ENCODE results near the gene RUVBL1.

DNA sequence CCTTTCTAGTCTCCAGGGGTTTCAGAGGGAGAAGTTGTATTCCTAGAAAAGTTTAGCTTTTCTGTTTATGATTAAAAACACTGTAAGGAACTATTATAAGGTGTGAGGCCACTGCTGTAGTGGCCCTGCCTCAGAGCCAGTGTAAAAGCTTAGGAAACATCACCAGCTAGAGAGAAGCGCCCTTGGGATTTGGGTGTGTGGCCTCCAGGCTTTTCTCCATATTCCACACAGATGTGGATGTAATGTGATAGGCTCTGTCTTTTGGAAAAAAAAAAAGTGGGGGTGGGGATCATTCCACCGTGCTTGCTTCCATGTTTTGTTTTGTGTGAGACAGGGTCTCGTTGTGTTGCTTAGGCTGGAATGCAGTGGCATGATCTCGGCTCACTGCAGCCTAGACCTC is 57.5 kb downstream of the RUVBL1 start:
- TF ChIP-seq TAF1 (IDR thresholded peaks at IDR 0.05; ENCODE audit: borderline replicate concordance, low read depth, low read length) (no peak), POLR2AphosphoS5 (IDR thresholded peaks at IDR 0.05; ENCODE audit: low read depth, low read length) (no peak)

Data from GM12892 (cell line).